PC-3 (cell line): ENCODE data around the gene SMOC2.

Experiments
- EZH2 ChIP-seq: fragments of 300-600 bp; sonication (generic); IDR thresholded peaks from one replicate; pipeline ENCODE4 v1.6.1; 2017; ENCODE audit warnings: antibody characterized with exemption, mild to moderate bottlenecking, low read length; ENCODE audit not compliant: unreplicated experiment
- TF ChIP-seq, protein P1 (sequence below): fragments of 300-600 bp; sonication (generic); conservative IDR thresholded peaks from 2 replicates; pipeline ENCODE4 v1.5.1; 2017; ENCODE audit warnings: antibody characterized with exemption, low read depth, mild to moderate bottlenecking, low read length

GRCh38 chr6:168609914-168610490 lies 169.0 kb downstream of the SMOC2 start:
- TF ChIP-seq, protein P1, sequence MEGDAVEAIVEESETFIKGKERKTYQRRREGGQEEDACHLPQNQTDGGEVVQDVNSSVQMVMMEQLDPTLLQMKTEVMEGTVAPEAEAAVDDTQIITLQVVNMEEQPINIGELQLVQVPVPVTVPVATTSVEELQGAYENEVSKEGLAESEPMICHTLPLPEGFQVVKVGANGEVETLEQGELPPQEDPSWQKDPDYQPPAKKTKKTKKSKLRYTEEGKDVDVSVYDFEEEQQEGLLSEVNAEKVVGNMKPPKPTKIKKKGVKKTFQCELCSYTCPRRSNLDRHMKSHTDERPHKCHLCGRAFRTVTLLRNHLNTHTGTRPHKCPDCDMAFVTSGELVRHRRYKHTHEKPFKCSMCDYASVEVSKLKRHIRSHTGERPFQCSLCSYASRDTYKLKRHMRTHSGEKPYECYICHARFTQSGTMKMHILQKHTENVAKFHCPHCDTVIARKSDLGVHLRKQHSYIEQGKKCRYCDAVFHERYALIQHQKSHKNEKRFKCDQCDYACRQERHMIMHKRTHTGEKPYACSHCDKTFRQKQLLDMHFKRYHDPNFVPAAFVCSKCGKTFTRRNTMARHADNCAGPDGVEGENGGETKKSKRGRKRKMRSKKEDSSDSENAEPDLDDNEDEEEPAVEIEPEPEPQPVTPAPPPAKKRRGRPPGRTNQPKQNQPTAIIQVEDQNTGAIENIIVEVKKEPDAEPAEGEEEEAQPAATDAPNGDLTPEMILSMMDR, result no peak
- TF ChIP-seq EZH2, result no peak
